Fibroblast of lung (primary cell): ENCODE measurements around the gene LDAH.

Experiments
- CTCF ChIP-seq, 2 donors: IDR thresholded peaks in 1 of 2; conservative IDR thresholded peaks in 1 of 2; 1 replicate in 1 of 2; 2 replicates in 1 of 2; pipeline ENCODE4 v1.5.1; 2011 to 2012; ENCODE audit warnings: low read length in 2 of 2, control low read depth in 1 of 2, inconsistent platforms in 1 of 2, low read depth in 1 of 2, mild to moderate bottlenecking in 1 of 2
- EZH2 ChIP-seq: IDR thresholded peaks from 2 replicates; pipeline ENCODE4 v1.5.1; 2012; ENCODE audit warnings: low read length, control low read depth, mild to moderate bottlenecking; ENCODE audit errors: missing control alignments

- TF ChIP-seq CTCF (conservative IDR thresholded peaks at IDR 0.05 in 1 of 2, IDR thresholded peaks at IDR 0.05 in 1 of 2; ENCODE audit: low read depth in 1 of 2, low read length in 2 of 2) (no peak), EZH2 (no peak)
Observed at GRCh38 chr2:20645761-20646160, 177.1 kb downstream of the LDAH start.
